IPS-15b (cell line): Measurements from ENCODE around the gene FGFBP1.

ENCODE experiments used
- H3K27me3 ChIP-seq: one replicate; pipeline ENCODE4 v1.6.1; 2013; ENCODE audit warnings: low read length; ENCODE audit not compliant: control insufficient read depth, insufficient read depth
- H3K36me3 ChIP-seq: one replicate; pipeline ENCODE4 v1.6.1; 2013; ENCODE audit warnings: low read length; ENCODE audit not compliant: control insufficient read depth, insufficient read depth
- H3K4me1 ChIP-seq: one replicate; pipeline ENCODE4 v1.6.1; 2013; ENCODE audit warnings: mild to moderate bottlenecking, low read length; ENCODE audit not compliant: control insufficient read depth, insufficient read depth
- H3K4me3 ChIP-seq: one replicate; pipeline ENCODE4 v1.5.1; 2013; ENCODE audit warnings: low read depth, low read length
- H3K9ac ChIP-seq: one replicate; pipeline ENCODE4 v1.6.1; 2013; ENCODE audit warnings: low read depth, mild to moderate bottlenecking, low read length
- H3K9me3 ChIP-seq: one replicate; pipeline ENCODE4 v1.6.1; 2013; ENCODE audit warnings: mild to moderate bottlenecking, low read length; ENCODE audit not compliant: control insufficient read depth, insufficient read depth

The FGFBP1 gene

GRCh38 chr4:15938182-15938581 is 358 bp downstream of the FGFBP1 start:
- no peak overlapping the region for H3K9ac ChIP-seq
- H3K4me1 ChIP-seq = no peaks in the 10 kb centered on the region
- H3K9me3 ChIP-seq = no peaks in the 10 kb centered on the region
- H3K4me3 ChIP-seq = no peak overlapping the region
- H3K36me3 ChIP-seq = no peaks in the 10 kb centered on the region
- H3K27me3 ChIP-seq = no peaks in the 10 kb centered on the region

- no peak overlapping the region for H3K9ac ChIP-seq
- H3K4me3 ChIP-seq = no peak overlapping the region
- no peaks in the 10 kb centered on the region for H3K27me3 ChIP-seq
- no peaks in the 10 kb centered on the region for H3K9me3 ChIP-seq
- H3K4me1 ChIP-seq = no peaks in the 10 kb centered on the region
- H3K36me3 ChIP-seq = no peaks in the 10 kb centered on the region
Measured at GRCh38 chr4:15936495-15936894, 2.0 kb downstream of the FGFBP1 start.

GRCh38 chr4:15935504-15936402 is 2.8 kb downstream of the FGFBP1 start:
- no peaks in the 10 kb centered on the region for H3K27me3 ChIP-seq
- no peak overlapping the region for H3K4me3 ChIP-seq
- no peaks in the 10 kb centered on the region for H3K36me3 ChIP-seq
- no peak overlapping the region for H3K9ac ChIP-seq
- no peaks in the 10 kb centered on the region for H3K9me3 ChIP-seq
- no peaks in the 10 kb centered on the region for H3K4me1 ChIP-seq

GRCh38 chr4:15934259-15934658 is 4.3 kb downstream of the FGFBP1 start:
- H3K27me3 ChIP-seq = no peaks in the 10 kb centered on the region
- no peaks in the 10 kb centered on the region for H3K4me1 ChIP-seq
- no peaks in the 10 kb centered on the region for H3K9me3 ChIP-seq
- H3K4me3 ChIP-seq = no peak overlapping the region
- H3K9ac ChIP-seq = no peak overlapping the region
- H3K36me3 ChIP-seq = no peaks in the 10 kb centered on the region

- no peaks in the 10 kb centered on the region for H3K4me1 ChIP-seq
- no peaks in the 10 kb centered on the region for H3K9me3 ChIP-seq
- no peak overlapping the region for H3K4me3 ChIP-seq
- H3K36me3 ChIP-seq = no peaks in the 10 kb centered on the region
- no peak overlapping the region for H3K9ac ChIP-seq
- no peaks in the 10 kb centered on the region for H3K27me3 ChIP-seq
Measured at GRCh38 chr4:15931451-15932210, 6.9 kb downstream of the FGFBP1 start.

GRCh38 chr4:15930314-15930713 is 8.2 kb downstream of the FGFBP1 start:
- Histone ChIP-seq H3K27me3 (no peaks in the 10 kb centered on the region), H3K4me1 (no peaks in the 10 kb centered on the region), H3K36me3 (no peaks in the 10 kb centered on the region), H3K9ac (no peak overlapping the region), H3K9me3 (no peaks in the 10 kb centered on the region), H3K4me3 (no peak overlapping the region)

GRCh38 chr4:15929540-15929939 is 9.0 kb downstream of the FGFBP1 start:
- no peaks in the 10 kb centered on the region for H3K9me3 ChIP-seq
- H3K4me3 ChIP-seq = no peak overlapping the region
- H3K9ac ChIP-seq = no peak overlapping the region
- H3K4me1 ChIP-seq = no peaks in the 10 kb centered on the region
- no peaks in the 10 kb centered on the region for H3K36me3 ChIP-seq
- no peaks in the 10 kb centered on the region for H3K27me3 ChIP-seq

GRCh38 chr4:15928883-15929282 is 9.7 kb downstream of the FGFBP1 start:
- H3K27me3 ChIP-seq = no peaks in the 10 kb centered on the region
- no peak overlapping the region for H3K4me3 ChIP-seq
- no peak overlapping the region for H3K9ac ChIP-seq
- no peaks in the 10 kb centered on the region for H3K36me3 ChIP-seq
- no peaks in the 10 kb centered on the region for H3K9me3 ChIP-seq
- H3K4me1 ChIP-seq = no peaks in the 10 kb centered on the region

GRCh38 chr4:15926486-15926885 is 12.1 kb downstream of the FGFBP1 start:
- no peak overlapping the region for H3K4me3 ChIP-seq
- H3K9ac ChIP-seq = no peak overlapping the region
- no peaks in the 10 kb centered on the region for H3K27me3 ChIP-seq
- H3K36me3 ChIP-seq = no peaks in the 10 kb centered on the region
- no peaks in the 10 kb centered on the region for H3K4me1 ChIP-seq
- H3K9me3 ChIP-seq = no peaks in the 10 kb centered on the region

GRCh38 chr4:15925830-15926229 is 12.7 kb downstream of the FGFBP1 start:
- no peaks in the 10 kb centered on the region for H3K36me3 ChIP-seq
- H3K4me1 ChIP-seq = no peaks in the 10 kb centered on the region
- H3K27me3 ChIP-seq = no peaks in the 10 kb centered on the region
- no peak overlapping the region for H3K9ac ChIP-seq
- no peaks in the 10 kb centered on the region for H3K9me3 ChIP-seq
- no peak overlapping the region for H3K4me3 ChIP-seq

- H3K9me3 ChIP-seq = no peaks in the 10 kb centered on the region
- no peak overlapping the region for H3K9ac ChIP-seq
- no peaks in the 10 kb centered on the region for H3K27me3 ChIP-seq
- no peak overlapping the region for H3K4me3 ChIP-seq
- no peaks in the 10 kb centered on the region for H3K4me1 ChIP-seq
- H3K36me3 ChIP-seq = no peaks in the 10 kb centered on the region
Measured at GRCh38 chr4:15921592-15921932, 17.0 kb downstream of the FGFBP1 start.
